Natural killer cell (primary cell): ENCODE measurements around the gene ENO3. TPM values are rescaled to one million over a fixed set of nuclear protein-coding genes. Genes with fewer than 3 reads are reported as not detected.
A peak's percentile ranks its signal among the peaks of the same experiment; 100 is the strongest.
"Not testable (repeated sequence)": the region's sequence is repeated elsewhere in the genome, so short reads cannot be mapped to it uniquely, and the experiment has no call there.

Source experiments
- ATAC-seq, 3 donors: fragments of 150-1000 bp in 2 of 3; fragments of 200-7000 bp in 1 of 3; cut with Tn5 transposase; 1 replicate in 1 of 3; 2 replicates in 2 of 3; pipeline ENCODE4 v1.10.0; 2021; ENCODE audit warnings: mild to moderate bottlenecking in 2 of 3, moderate library complexity in 2 of 3
- DNase-seq, 2 donors: peaks; one replicate each; pipeline versions ENCODE4 v3.0.0 to v3.0.0-alpha.2; 2013 to 2021; ENCODE audit warnings: mixed read lengths in 1 of 2
- H3K27ac ChIP-seq: one replicate; pipeline ENCODE4 v1.5.1; 2013; ENCODE audit warnings: mild to moderate bottlenecking, low read length
- H3K27me3 ChIP-seq: one replicate; pipeline ENCODE4 v1.6.1; 2013; ENCODE audit warnings: low read length; ENCODE audit not compliant: control insufficient read depth, insufficient read depth
- H3K36me3 ChIP-seq: one replicate; pipeline ENCODE4 v1.6.1; 2013; ENCODE audit warnings: low read length; ENCODE audit not compliant: control insufficient read depth, insufficient read depth
- H3K4me1 ChIP-seq: one replicate; pipeline ENCODE4 v1.6.1; 2013; ENCODE audit warnings: low read length; ENCODE audit not compliant: control insufficient read depth, insufficient read depth
- H3K4me3 ChIP-seq: one replicate; pipeline ENCODE4 v1.5.1; 2013; ENCODE audit warnings: low read length
- H3K9me3 ChIP-seq: one replicate; pipeline ENCODE4 v1.6.1; 2013; ENCODE audit warnings: low read length; ENCODE audit not compliant: control insufficient read depth, insufficient read depth
- H3K27ac Mint-ChIP-seq, 2 donors: one replicate each; pipeline ENCODE4 v1.8.0; 2022; ENCODE audit warnings: mild to moderate bottlenecking in 2 of 2, mixed read lengths in 2 of 2, moderate library complexity in 1 of 2
- H3K27me3 Mint-ChIP-seq, 2 donors: one replicate each; pipeline ENCODE4 v1.8.0; 2022; ENCODE audit warnings: low read depth in 2 of 2, mixed read lengths in 2 of 2
- H3K36me3 Mint-ChIP-seq: one replicate; pipeline ENCODE4 v1.8.0; 2022; ENCODE audit warnings: mixed read lengths
- H3K4me1 Mint-ChIP-seq, 2 donors: one replicate each; pipeline ENCODE4 v1.8.0; 2022; ENCODE audit warnings: mixed read lengths in 2 of 2
- H3K4me3 Mint-ChIP-seq: one replicate; pipeline ENCODE4 v1.8.0; 2022; ENCODE audit warnings: mild to moderate bottlenecking, moderate library complexity, mixed read lengths
- H3K9me3 Mint-ChIP-seq, 2 donors: one replicate each; pipeline ENCODE4 v1.8.0; 2022; ENCODE audit warnings: mixed read lengths in 2 of 2
- WGBS: methylation state at CpG from one replicate; pipeline ENCODE4 v1.1.7; 2013; ENCODE audit warnings: missing lambda C conversion rate; ENCODE audit not compliant: insufficient coverage; 5-methylcytosine and 5-hydroxymethylcytosine counted together
- intact Hi-C: fragments of 100-400 bp; cut with micrococcal nuclease; formaldehyde crosslinking; loops from one replicate; pipeline ENCODE4 v1.14.2; 2022
- total RNA-seq, 4 donors: library from RNA; stranded (reverse); fragments of 120-200 nt in 1 of 4; gene quantifications; one replicate each; pipeline versions ENCODE4 v1.2.3 to v1.2.4, GENCODE V29; 2013 to 2022
- TF ChIP-seq, protein P1 (sequence below): fragments of 200-600 bp; IDR thresholded peaks from one replicate; pipeline ENCODE4 v1.8.0; 2022; ENCODE audit warnings: antibody characterized with exemption

ENO3 gene
- total RNA-seq, 3 donors from 2014 or later (not counting 1 experiment from before 2014, with no cell fraction given), result 26.1 to 28.4 (median 26.6) TPM

DNA sequence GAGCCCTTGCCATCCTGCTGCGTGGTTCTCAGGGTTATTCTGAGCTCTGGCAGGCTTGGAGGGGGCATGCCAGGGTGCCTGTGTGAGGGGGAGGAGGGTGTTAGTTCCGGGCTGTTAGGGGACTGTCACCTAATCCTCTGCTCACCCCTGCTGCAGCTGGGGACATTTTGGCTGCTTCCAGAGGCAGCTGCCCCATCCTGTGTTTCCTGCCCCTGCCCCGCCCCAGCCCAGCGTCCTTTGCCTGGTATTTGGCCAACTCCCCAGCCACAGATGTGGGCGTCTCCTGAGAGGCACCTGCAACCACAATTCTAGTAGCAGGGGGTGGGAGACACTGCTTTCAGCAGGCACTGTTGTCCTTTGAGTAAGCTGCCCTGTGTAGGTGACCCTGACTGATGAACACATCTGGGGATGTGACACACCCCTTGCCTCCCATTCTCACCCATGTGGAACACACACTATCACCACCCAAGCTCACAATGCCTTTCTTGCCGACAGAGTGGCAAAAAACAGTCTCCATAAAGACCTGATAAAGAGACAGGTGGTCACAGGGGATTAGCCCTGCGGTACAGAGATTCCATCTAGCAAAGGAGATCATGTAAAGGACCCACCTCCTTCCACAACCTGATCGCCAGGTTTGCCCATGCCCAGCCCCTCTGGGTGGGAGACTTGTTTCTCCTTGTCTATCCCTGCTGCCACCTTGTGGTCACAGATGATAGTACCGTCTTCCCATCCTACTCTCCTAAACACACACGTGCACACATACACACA, 47.7 kb upstream of the ENO3 start, which contains the start of gene CHRNE:
Gene CHRNE (minus strand): TSS at position 48 of the 768 bp plus-strand sequence. CDS start 35 bp downstream, at position 13.
- peak within 1 kb of the TSS; percentile 88 for H3K27ac ChIP-seq
- no peaks in the 10 kb centered on the region for H3K9me3 Mint-ChIP-seq
- intact Hi-C loops, result loop anchor here (2.0 to 5.0 kb wide), 3 partner anchors 64 to 106 kb away; partner anchors contain the start of genes CAMTA2, PSMB6 and SPAG7
- peak; percentile 64 to 92 for DNase-seq
- H3K4me1 ChIP-seq, result peaks cover 56% of the 10 kb centered on the region
- H3K36me3 ChIP-seq, result no peaks in the 10 kb centered on the region
- peaks cover 37 to 41% of the 10 kb centered on the region in 2 donors for H3K4me1 Mint-ChIP-seq
- TF ChIP-seq, protein P1, sequence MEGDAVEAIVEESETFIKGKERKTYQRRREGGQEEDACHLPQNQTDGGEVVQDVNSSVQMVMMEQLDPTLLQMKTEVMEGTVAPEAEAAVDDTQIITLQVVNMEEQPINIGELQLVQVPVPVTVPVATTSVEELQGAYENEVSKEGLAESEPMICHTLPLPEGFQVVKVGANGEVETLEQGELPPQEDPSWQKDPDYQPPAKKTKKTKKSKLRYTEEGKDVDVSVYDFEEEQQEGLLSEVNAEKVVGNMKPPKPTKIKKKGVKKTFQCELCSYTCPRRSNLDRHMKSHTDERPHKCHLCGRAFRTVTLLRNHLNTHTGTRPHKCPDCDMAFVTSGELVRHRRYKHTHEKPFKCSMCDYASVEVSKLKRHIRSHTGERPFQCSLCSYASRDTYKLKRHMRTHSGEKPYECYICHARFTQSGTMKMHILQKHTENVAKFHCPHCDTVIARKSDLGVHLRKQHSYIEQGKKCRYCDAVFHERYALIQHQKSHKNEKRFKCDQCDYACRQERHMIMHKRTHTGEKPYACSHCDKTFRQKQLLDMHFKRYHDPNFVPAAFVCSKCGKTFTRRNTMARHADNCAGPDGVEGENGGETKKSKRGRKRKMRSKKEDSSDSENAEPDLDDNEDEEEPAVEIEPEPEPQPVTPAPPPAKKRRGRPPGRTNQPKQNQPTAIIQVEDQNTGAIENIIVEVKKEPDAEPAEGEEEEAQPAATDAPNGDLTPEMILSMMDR, result peak; percentile 80
- H3K9me3 ChIP-seq, result no peaks in the 10 kb centered on the region
- peak within 1 kb of the TSS; percentile 83 for H3K4me3 Mint-ChIP-seq
- H3K27ac Mint-ChIP-seq, result peak within 1 kb of the TSS; percentile 93 to 94
- WGBS, result 0% methylated on average over 10 of the region's 10 CpGs
- H3K27me3 ChIP-seq, result peaks cover 10% of the 10 kb centered on the region
- no peaks in the 10 kb centered on the region for H3K27me3 Mint-ChIP-seq
- H3K36me3 Mint-ChIP-seq, result no peaks in the 10 kb centered on the region
- peak; percentile 57 to 71 (median 57) for ATAC-seq
- H3K4me3 ChIP-seq, result peak within 1 kb of the TSS; percentile 13

DNA sequence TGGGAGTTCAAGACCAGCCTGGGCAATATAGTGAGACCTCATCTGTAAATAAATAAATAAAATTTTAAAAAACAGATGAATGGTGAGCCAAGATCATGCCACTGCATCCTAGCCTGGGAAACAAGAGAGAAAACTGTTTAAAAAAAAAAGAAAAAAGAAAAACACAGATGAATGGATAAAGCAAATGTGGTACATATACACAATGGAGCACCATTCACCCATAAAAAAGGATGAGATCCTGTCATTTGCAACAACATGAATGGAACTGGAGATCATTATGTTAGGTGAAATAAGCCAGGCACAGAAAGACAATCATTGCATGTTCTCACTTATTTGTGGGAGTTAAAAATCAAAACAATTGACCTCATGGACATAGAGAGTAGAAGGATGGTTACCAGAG, 44.3 kb upstream of the ENO3 start:
- H3K27ac Mint-ChIP-seq, DNase-seq, H3K9me3 Mint-ChIP-seq, H3K27me3 Mint-ChIP-seq, H3K4me3 Mint-ChIP-seq, ATAC-seq, H3K27ac ChIP-seq, H3K36me3 ChIP-seq, H3K27me3 ChIP-seq, H3K9me3 ChIP-seq, intact Hi-C loops, H3K36me3 Mint-ChIP-seq, H3K4me3 ChIP-seq: not testable (repeated sequence)
- peaks cover 18 to 19% of the 10 kb centered on the region in 2 donors for H3K4me1 Mint-ChIP-seq
- peaks cover 34% of the 10 kb centered on the region for H3K4me1 ChIP-seq

DNA sequence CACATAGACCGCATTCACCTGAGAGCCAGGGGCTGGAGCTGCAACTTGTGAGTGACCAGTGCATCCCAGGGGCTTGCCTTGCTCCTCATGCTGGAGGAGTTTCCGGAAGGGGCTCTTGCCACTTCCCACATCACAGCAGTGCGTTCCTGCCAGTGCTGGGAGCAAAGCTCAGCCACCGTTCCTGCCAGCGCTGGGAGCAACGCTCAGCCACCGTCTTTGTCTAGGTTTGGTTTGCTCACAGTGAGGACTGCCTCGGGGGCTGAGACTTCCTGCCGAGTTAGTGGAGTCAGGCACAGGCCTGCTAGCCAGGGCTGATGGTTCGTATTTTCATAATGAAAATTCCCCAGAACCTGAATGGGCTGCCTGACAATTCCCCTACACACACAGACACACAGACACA, 42.6 kb upstream of the ENO3 start:
- H3K4me1 ChIP-seq, result peaks cover 17% of the 10 kb centered on the region
- H3K4me3 ChIP-seq, result no peak overlapping the region
- Mint-ChIP-seq H3K27ac (no peak overlapping the region), H3K27me3 (no peaks in the 10 kb centered on the region), H3K9me3 (no peaks in the 10 kb centered on the region), H3K36me3 (no peaks in the 10 kb centered on the region), H3K4me3 (no peak overlapping the region), H3K4me1 (peaks cover 6% of the 10 kb centered on the region in 2 donors)
- ATAC-seq (no peak), DNase-seq (peak in 1 of 2 donors; percentile 36)
- no peaks in the 10 kb centered on the region for H3K36me3 ChIP-seq
- TF ChIP-seq, protein P1, result no peak
- H3K9me3 ChIP-seq, result no peaks in the 10 kb centered on the region
- H3K27me3 ChIP-seq, result no peaks in the 10 kb centered on the region
- intact Hi-C loops, result no loop called here
- H3K27ac ChIP-seq, result no peak overlapping the region
- 76% methylated on average over 10 of the region's 10 CpGs for WGBS

DNA sequence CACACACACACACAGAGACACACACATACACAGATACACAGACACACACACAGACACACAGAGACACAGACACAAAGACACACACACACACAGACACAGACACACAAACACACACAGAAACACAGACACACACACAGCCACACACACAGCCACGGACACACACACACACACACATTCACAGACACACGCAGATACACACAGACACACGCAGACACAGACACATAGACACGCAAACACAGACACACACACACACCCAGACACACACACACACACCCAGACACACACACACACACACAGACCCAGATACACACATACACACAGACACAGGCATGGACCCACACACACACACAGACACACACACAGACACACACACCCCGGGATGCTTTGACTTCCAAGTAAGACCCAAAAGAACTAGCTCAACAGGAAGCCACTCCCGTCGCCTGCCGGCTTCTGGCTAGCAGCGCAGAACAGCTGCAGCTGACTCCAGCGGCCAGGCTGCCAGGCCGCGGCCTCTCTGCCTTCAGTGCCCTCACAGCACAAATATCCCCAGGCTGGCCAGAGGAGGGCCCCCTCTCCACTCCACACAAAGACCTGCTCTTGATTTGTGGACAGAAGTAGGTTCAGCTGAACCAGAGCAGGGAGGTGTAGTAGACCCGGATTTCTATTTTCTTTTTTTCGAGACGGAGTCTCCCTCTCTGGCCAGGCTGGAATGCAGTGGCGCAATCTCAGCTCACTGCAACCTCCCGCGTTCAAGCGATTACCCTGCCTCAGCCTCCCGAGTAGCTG, 42.0 kb upstream of the ENO3 start:
- Mint-ChIP-seq H3K27me3 (no peaks in the 10 kb centered on the region), H3K9me3 (no peaks in the 10 kb centered on the region), H3K27ac (no peak overlapping the region), H3K36me3 (no peaks in the 10 kb centered on the region), H3K4me3 (no peak overlapping the region), H3K4me1 (no peaks in the 10 kb centered on the region)
- Histone ChIP-seq H3K36me3 (no peaks in the 10 kb centered on the region), H3K9me3 (no peaks in the 10 kb centered on the region), H3K27ac (no peak overlapping the region), H3K27me3 (no peaks in the 10 kb centered on the region), H3K4me3 (no peak overlapping the region), H3K4me1 (peaks cover 12% of the 10 kb centered on the region)
- peak; percentile 95 to 100 (median 98) for ATAC-seq
- WGBS, result 31% methylated on average over 20 of the region's 20 CpGs
- TF ChIP-seq, protein P1, result peak; percentile 73
- peak; percentile 71 to 84 for DNase-seq
- intact Hi-C loops, result loop anchor here (1.0 kb wide), 1 partner anchor 153 kb away; no protein-coding TSS in a partner anchor
